ENCODE results near the gene CLSTN3. TPM values are rescaled to one million over a fixed set of nuclear protein-coding genes. Genes with fewer than 3 reads are reported as not detected.
"Not testable (repeated sequence)": the region's sequence is repeated elsewhere in the genome, so short reads cannot be mapped to it uniquely, and the experiment has no call there.

Gene CLSTN3
- total RNA-seq, 4 donors from 2014 or later = 13.9 to 98.7 (median 24.4) TPM

DNA sequence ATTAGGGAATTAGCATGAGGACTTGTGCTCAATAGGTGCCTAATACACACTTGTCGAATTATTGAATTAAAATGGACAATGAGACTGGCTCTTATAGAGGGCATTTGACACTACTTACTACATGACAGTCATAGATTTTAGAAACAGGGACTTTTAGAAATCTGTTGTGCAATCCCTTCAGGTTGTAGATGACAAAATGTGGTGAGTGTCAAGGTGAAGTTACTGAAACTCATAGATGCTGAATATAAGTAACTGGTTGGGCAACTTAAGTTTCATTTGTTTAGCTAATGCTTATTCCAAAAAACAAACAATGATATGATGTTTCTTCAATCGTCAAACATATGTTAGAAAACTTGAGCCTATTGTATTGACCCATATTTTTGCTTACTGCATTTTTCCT, 46.4 kb downstream of the CLSTN3 start:
- intact Hi-C loops (cut with DNase I; ENCODE audit: low total_unique reads) = no loop called here

GRCh38 chr12:7178481-7178880, 48.3 kb downstream of the CLSTN3 start:
- Histone ChIP-seq H3K36me3 (no peaks in the 10 kb centered on the region), H3K27ac (no peak overlapping the region), H3K9me3 (no peaks in the 10 kb centered on the region), H3K4me3 (no peak overlapping the region), H3K4me1 (no peaks in the 10 kb centered on the region), H3K27me3 (peaks cover 6% of the 10 kb centered on the region)
- intact Hi-C loops (cut with DNase I; ENCODE audit: low total_unique reads) (no loop called here), in situ Hi-C loops (cut with MboI; ENCODE audit: low pct_ligation_motif_present in 1 of 4, low pct_unique_long_range_greater_than_20kb in 1 of 4, low sequenced_read_pairs in 3 of 4) (no loop called here)
- TF ChIP-seq, protein P1, sequence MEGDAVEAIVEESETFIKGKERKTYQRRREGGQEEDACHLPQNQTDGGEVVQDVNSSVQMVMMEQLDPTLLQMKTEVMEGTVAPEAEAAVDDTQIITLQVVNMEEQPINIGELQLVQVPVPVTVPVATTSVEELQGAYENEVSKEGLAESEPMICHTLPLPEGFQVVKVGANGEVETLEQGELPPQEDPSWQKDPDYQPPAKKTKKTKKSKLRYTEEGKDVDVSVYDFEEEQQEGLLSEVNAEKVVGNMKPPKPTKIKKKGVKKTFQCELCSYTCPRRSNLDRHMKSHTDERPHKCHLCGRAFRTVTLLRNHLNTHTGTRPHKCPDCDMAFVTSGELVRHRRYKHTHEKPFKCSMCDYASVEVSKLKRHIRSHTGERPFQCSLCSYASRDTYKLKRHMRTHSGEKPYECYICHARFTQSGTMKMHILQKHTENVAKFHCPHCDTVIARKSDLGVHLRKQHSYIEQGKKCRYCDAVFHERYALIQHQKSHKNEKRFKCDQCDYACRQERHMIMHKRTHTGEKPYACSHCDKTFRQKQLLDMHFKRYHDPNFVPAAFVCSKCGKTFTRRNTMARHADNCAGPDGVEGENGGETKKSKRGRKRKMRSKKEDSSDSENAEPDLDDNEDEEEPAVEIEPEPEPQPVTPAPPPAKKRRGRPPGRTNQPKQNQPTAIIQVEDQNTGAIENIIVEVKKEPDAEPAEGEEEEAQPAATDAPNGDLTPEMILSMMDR (IDR thresholded peaks at IDR 0.05) = no peak
- TF ChIP-seq EP300 (IDR thresholded peaks at IDR 0.05; ENCODE audit: low read depth) (no peak), POLR2A (IDR thresholded peaks at IDR 0.05) (no peak), POLR2AphosphoS5 (IDR thresholded peaks at IDR 0.05) (no peak)
- DNase-seq = no peak
- WGBS, 2 donors (ENCODE audit: low coverage in 1 of 2) = 90 to 100% methylated on average over 1 to 2 of the region's 2 CpGs

More for the DNA sequence above, 46.4 kb downstream of the CLSTN3 start:
- Histone ChIP-seq H3K27me3 (peaks cover 6% of the 10 kb centered on the region), H3K9me3 (no peaks in the 10 kb centered on the region), H3K36me3 (no peaks in the 10 kb centered on the region), H3K4me1 (no peaks in the 10 kb centered on the region), H3K4me3 (no peak overlapping the region), H3K27ac (no peak overlapping the region)
- no peak for DNase-seq
- in situ Hi-C loops (cut with MboI; ENCODE audit: low pct_ligation_motif_present in 1 of 4, low pct_unique_long_range_greater_than_20kb in 1 of 4, low sequenced_read_pairs in 3 of 4) = no loop called here
- TF ChIP-seq POLR2AphosphoS5 (IDR thresholded peaks at IDR 0.05) = no peak
- TF ChIP-seq, protein P1 (IDR thresholded peaks at IDR 0.05) = no peak
- TF ChIP-seq POLR2A (IDR thresholded peaks at IDR 0.05) = no peak
- no peak for TF ChIP-seq EP300 (IDR thresholded peaks at IDR 0.05; ENCODE audit: low read depth)
- WGBS, 2 donors (ENCODE audit: low coverage in 1 of 2) = 54% methylated on average over 2 of the region's 2 CpGs

GRCh38 chr12:7180685-7181084, 50.5 kb downstream of the CLSTN3 start:
- TF ChIP-seq, protein P1 (IDR thresholded peaks at IDR 0.05) = no peak
- TF ChIP-seq POLR2AphosphoS5 (IDR thresholded peaks at IDR 0.05) (no peak), EP300 (IDR thresholded peaks at IDR 0.05; ENCODE audit: low read depth) (no peak), POLR2A (IDR thresholded peaks at IDR 0.05) (no peak)
- no peaks in the 10 kb centered on the region for H3K9me3 ChIP-seq
- in situ Hi-C loops (cut with MboI; ENCODE audit: low pct_ligation_motif_present in 1 of 4, low pct_unique_long_range_greater_than_20kb in 1 of 4, low sequenced_read_pairs in 3 of 4) = no loop called here
- H3K36me3 ChIP-seq = no peaks in the 10 kb centered on the region
- no peak overlapping the region for H3K4me3 ChIP-seq
- DNase-seq = no peak
- peaks cover 6% of the 10 kb centered on the region for H3K27me3 ChIP-seq
- intact Hi-C loops (cut with DNase I; ENCODE audit: low total_unique reads) = no loop called here
- WGBS, 2 donors (ENCODE audit: low coverage in 1 of 2) = 75% methylated on average over 1 of the region's 1 CpG; no CpG with 5 or more reads in 1 of the 2 donors
- no peaks in the 10 kb centered on the region for H3K4me1 ChIP-seq
- H3K27ac ChIP-seq = no peak overlapping the region

GRCh38 chr12:7186058-7186457, 55.9 kb downstream of the CLSTN3 start:
- H3K27me3 ChIP-seq; DNase-seq; H3K27ac ChIP-seq; H3K4me3 ChIP-seq; in situ Hi-C loops (cut with MboI; ENCODE audit: low pct_ligation_motif_present in 1 of 4, low pct_unique_long_range_greater_than_20kb in 1 of 4, low sequenced_read_pairs in 3 of 4); H3K9me3 ChIP-seq; H3K36me3 ChIP-seq; intact Hi-C loops (cut with DNase I; ENCODE audit: low total_unique reads): not testable (repeated sequence)
- peaks cover 10 to 22% (median 18%) of the 10 kb centered on the region in 4 donors for H3K4me1 ChIP-seq
- 80 to 83% methylated on average over 1 of the region's 2 CpGs for WGBS, 2 donors (ENCODE audit: low coverage in 1 of 2)

Data from transverse colon (tissue), 4 donors.